ENCODE results near the gene TRPM2.

DNA sequence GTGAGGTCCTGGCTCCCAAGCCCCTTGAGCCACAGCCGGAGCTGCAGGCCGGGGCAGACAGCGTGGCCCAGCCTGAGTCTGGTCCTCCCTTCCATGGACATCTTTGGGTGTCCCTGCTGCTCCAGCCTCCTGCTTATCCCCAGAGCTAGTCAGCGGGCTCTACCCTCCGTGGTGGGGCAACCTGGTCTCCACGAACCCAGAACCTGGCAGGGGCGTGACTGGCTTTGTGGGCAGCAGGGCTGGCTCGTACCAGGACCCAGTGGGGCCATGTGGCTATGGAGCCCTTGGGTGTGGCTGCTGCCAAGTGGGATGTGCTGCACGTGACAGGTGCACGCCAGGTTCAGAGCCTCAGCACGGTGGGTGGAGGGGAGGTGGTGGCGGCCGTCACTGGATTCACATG is 32.6 kb upstream of the TRPM2 start:
- no peak for TF ChIP-seq CTCF (IDR thresholded peaks at IDR 0.05; ENCODE audit: low read depth, low read length)
- no peak for TF ChIP-seq POLR2A (IDR thresholded peaks at IDR 0.05; ENCODE audit: extremely low read depth, insufficient read length)
- TF ChIP-seq MYC (IDR thresholded peaks at IDR 0.05; ENCODE audit: low read depth, low read length), result no peak

Data from NB4 (cell line).